ENCODE measurements around the gene EPHB3.
A peak's percentile ranks its signal among the peaks of the same experiment; 100 is the strongest.

Gene EPHB3

GRCh38 chr3:184596233-184596632, 34.6 kb downstream of the EPHB3 start:
- H3K4me3 ChIP-seq (replicated peaks; ENCODE audit: low read depth, low read length): no peak overlapping the region
- no peak for DNase-seq (ENCODE audit: extremely low read depth, low read depth)
- no peak for TF ChIP-seq CTCF (IDR thresholded peaks at IDR 0.05; ENCODE audit: low read depth, low read length, missing control alignments)

DNA sequence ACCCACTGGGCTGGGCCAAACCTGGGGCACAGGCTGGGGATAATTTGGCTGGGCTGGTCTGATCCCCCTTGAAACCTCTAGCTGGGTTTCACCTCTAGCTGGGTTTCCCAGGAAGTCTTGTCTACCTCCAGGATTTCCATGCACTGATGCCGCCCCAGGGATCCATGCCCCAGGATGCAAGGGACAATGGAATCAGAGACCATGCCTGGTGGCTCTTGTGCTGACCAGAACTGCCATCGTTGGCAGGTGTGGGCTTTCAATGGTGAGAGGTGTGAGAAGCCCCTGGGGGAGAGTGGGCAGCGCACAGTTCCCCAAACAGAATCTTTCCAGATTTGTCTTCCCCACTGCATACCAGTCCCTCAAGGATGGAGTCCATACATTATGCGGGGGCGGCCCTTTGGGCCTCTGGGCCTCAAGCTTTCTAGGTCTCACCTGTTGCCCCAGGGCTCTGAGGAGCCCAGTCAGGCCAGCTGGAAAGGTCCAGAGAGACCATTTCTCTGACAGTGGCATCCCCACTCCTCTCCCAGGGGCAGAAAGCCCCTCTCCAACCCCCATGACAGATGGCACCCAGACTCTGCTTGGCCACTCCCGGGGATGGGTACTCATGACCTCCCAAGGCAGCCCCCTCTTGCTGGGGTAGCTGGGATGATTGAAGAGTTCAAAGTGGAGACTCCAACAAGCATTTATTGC, 35.4 kb downstream of the EPHB3 start:
- no peak overlapping the region for H3K4me3 ChIP-seq (replicated peaks; ENCODE audit: low read depth, low read length)
- TF ChIP-seq CTCF (IDR thresholded peaks at IDR 0.05; ENCODE audit: low read depth, low read length, missing control alignments): no peak
- DNase-seq (ENCODE audit: extremely low read depth, low read depth): no peak

DNA sequence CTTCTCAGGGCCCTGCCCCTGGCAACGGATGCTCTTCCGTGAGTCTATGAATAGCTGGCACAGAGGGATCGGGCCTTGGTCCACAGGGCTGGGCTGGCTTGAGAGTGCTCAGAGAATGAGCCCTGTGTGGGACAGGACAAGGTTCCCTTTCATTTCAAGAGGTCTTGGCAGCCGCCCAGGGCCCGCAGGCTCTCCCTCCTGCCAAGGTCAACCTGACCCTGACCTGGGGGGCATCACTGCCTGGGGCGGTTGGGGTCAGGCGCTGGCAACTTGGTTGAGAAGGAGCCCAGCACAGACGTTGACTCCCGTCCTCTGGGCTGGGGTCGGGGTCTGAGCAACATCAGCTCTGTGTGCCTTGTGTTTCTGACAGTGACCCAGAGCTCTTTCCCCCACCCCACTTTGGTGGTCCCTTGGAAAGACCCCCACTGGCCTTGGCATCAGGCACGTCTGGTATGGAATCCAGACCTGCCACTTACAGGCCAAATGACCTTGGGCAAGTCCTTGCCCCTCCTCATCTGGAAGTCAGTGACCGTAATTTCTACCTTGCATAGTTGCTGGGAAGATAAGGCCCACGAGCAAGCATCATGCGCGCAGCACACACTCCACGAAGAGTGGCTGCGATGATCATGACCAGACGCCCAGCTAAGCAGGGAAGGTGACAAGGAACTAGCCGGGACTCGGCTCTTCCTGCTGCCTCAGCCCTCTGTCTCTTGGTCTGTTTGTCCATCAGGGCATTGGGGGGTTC, 36.4 kb downstream of the EPHB3 start:
- no peak overlapping the region for H3K4me3 ChIP-seq (replicated peaks; ENCODE audit: low read depth, low read length)
- DNase-seq (ENCODE audit: extremely low read depth, low read depth): no peak
- TF ChIP-seq CTCF (IDR thresholded peaks at IDR 0.05; ENCODE audit: low read depth, low read length, missing control alignments): no peak

DNA sequence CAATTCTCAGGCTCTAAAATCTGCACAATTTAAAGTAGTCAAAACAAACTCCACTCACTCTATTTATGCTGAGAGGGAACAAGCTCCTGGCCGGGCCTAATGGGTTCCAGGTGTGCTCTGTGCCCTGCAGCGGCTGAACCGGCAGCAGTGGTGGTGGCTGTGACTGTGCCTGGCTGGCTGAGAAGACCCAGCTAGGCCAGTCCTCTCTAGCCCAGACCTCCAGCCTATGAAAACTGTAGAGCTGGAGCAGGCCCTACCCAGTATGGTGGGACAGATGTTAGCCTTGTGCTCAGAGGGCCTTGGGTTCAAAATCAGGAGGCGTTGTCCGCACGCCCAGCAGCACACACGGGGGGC, 37.0 kb downstream of the EPHB3 start:
- DNase-seq (ENCODE audit: extremely low read depth, low read depth): peak; percentile 44
- no peak for TF ChIP-seq CTCF (IDR thresholded peaks at IDR 0.05; ENCODE audit: low read depth, low read length, missing control alignments)
- H3K4me3 ChIP-seq (replicated peaks; ENCODE audit: low read depth, low read length): no peak overlapping the region

DNA sequence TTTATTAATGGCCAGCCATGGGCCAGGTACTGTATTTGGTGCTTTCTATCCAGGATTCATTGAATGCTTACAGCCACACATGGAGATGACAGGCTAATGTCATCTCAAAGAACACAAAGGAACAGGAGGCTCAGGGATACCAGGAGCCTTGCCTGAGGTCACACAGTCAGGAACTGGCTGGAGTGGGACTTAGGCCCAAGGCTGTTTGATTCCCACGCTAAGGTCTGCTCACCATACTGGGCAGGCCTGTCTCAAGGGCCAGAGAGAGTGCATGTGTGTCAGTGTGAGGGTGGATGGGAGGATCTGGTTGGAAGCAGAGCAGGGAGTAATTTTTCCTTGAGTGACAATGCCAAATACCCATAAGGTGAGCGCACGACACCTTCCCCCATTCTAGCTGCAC, 37.6 kb downstream of the EPHB3 start:
- no peak overlapping the region for H3K4me3 ChIP-seq (replicated peaks; ENCODE audit: low read depth, low read length)
- TF ChIP-seq CTCF (IDR thresholded peaks at IDR 0.05; ENCODE audit: low read depth, low read length, missing control alignments): no peak
- DNase-seq (ENCODE audit: extremely low read depth, low read depth): no peak

DNA sequence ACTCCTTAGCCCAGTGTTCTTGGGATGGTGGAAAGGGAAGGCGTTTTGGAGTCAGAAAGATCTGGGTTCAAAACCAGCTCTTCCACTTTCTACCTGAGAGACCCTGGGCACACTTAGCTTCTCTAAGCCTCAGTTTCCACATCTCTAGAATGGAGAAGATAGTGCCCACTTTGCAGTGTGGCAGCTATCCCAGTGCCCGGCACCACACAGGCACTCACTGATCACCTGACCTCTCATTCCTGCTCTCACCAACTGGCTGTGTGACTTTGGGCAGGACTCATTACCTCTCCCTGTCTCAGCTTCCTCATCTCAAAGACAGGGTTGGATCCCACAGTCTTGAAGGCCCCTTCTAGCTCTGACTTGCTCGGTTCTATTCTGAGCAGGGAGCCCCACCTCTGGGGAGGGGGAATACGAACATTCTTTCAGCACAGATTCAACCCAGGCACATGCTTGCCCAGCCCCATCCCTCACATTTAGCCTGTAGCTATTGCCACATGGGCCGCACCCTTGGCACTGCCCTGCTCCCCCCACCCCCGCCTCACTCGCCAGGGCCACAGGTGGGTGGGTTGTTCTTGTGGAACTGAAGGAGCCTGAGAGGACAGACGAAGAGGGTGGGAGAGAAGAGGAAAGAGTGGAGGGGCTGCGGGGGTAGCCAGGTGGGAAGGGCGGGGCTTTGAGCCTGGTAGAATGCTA, 39.2 kb downstream of the EPHB3 start:
- no peak for DNase-seq (ENCODE audit: extremely low read depth, low read depth)
- no peak for TF ChIP-seq CTCF (IDR thresholded peaks at IDR 0.05; ENCODE audit: low read depth, low read length, missing control alignments)
- H3K4me3 ChIP-seq (replicated peaks; ENCODE audit: low read depth, low read length): no peak overlapping the region
